MM.1S (cell line): ENCODE measurements around the gene SH3D19.

Experiments
- DNase-seq: peaks from one replicate; pipeline ENCODE4 v3.0.0-alpha.2; 2015
- H2AFZ ChIP-seq: fragments of 300-600 bp; sonication (generic); 2 replicates; pipeline ENCODE4 v1.6.0; 2016; ENCODE audit warnings: antibody characterized with exemption, low read length
- H3F3A ChIP-seq: fragments of 300-600 bp; sonication (generic); 2 replicates; pipeline ENCODE4 v1.6.1; 2016; ENCODE audit warnings: mild to moderate bottlenecking, antibody characterized with exemption, low read length, moderate library complexity, mixed read lengths; ENCODE audit not compliant: insufficient read depth
- H3K27ac ChIP-seq: fragments of 300-600 bp; sonication (generic); 2 replicates; pipeline ENCODE4 v1.5.1; 2016; ENCODE audit warnings: mild to moderate bottlenecking, low read length
- H3K27me3 ChIP-seq: fragments of 300-600 bp; sonication (generic); replicated peaks from 2 replicates; pipeline ENCODE4 v1.6.0; 2016; ENCODE audit warnings: low read length; ENCODE audit not compliant: insufficient read depth
- H3K36me3 ChIP-seq: fragments of 300-600 bp; sonication (generic); replicated peaks from 2 replicates; pipeline ENCODE4 v1.6.1; 2016; ENCODE audit warnings: mild to moderate bottlenecking, low read length, mixed read lengths; ENCODE audit not compliant: insufficient read depth
- H3K4me1 ChIP-seq: fragments of 300-600 bp; sonication (generic); 2 replicates; pipeline ENCODE4 v1.6.1; 2016; ENCODE audit warnings: low read length, mixed read lengths
- H3K4me2 ChIP-seq: fragments of 300-600 bp; sonication (generic); 2 replicates; pipeline ENCODE4 v1.6.0; 2016; ENCODE audit warnings: low read depth, low read length
- H3K4me3 ChIP-seq: fragments of 300-600 bp; sonication (generic); 2 replicates; pipeline ENCODE4 v1.5.1; 2016; ENCODE audit warnings: low read length, mixed read lengths
- H3K79me2 ChIP-seq: fragments of 300-600 bp; sonication (generic); 2 replicates; pipeline ENCODE4 v1.6.1; 2016; ENCODE audit warnings: mixed run types, low read length, mixed read lengths
- H3K9ac ChIP-seq: fragments of 300-600 bp; sonication (generic); 2 replicates; pipeline ENCODE4 v1.6.1; 2016; ENCODE audit warnings: low read length, mixed read lengths
- H3K9me2 ChIP-seq: fragments of 300-600 bp; sonication (generic); replicated peaks from 2 replicates; pipeline ENCODE4 v1.6.1; 2016; ENCODE audit warnings: mild to moderate bottlenecking, low read length, mixed read lengths; ENCODE audit not compliant: insufficient read depth
- H3K9me3 ChIP-seq: fragments of 300-600 bp; sonication (generic); replicated peaks from 2 replicates; pipeline ENCODE4 v1.6.1; 2016; ENCODE audit warnings: mild to moderate bottlenecking, low read length, mixed read lengths; ENCODE audit not compliant: insufficient read depth
- H4K20me1 ChIP-seq: fragments of 300-600 bp; sonication (generic); 2 replicates; pipeline ENCODE4 v1.6.1; 2016; ENCODE audit warnings: mild to moderate bottlenecking, low read length, moderate library complexity, mixed read lengths; ENCODE audit not compliant: insufficient read depth
- EZH2 ChIP-seq: fragments of 300-600 bp; sonication (generic); optimal IDR thresholded peaks from 2 replicates; pipeline ENCODE3; 2017; ENCODE audit warnings: low read depth, mild to moderate bottlenecking, antibody characterized with exemption, low read length, mixed read lengths
- EZH2phosphoT487 ChIP-seq: fragments of 300-600 bp; sonication (generic); IDR thresholded peaks from 2 replicates; pipeline ENCODE4 v1.6.1; 2018; ENCODE audit warnings: antibody characterized with exemption, low read length
- TF ChIP-seq, protein P1 (sequence below): fragments of 300-600 bp; sonication (generic); IDR thresholded peaks from 2 replicates; pipeline ENCODE4 v1.5.1; 2016; ENCODE audit warnings: antibody characterized with exemption, low read length, mixed read lengths

Gene SH3D19

DNA sequence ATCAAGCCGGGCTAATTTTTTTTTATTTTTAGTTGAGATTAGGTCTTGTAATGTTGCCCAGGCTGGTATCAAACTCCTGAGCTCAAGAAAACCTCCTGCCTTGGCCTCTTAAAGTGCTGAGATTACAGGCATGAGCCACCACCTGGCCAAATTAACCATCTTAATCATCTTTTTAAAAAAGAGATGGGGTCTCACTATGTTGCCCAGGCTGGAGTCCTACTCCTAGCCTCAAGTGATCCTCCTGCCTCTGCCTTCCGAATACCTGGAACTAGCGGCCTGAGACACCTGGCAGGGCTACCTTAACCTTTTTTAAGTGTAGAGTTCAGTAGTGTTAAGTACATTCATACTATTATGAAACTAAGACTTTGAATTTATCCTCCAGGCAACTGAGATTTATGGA is 227.6 kb downstream of the SH3D19 start:
- no peak overlapping the region for H3K4me2 ChIP-seq
- H3K79me2 ChIP-seq = peaks cover 34% of the 10 kb centered on the region
- H3K27ac ChIP-seq = no peak overlapping the region
- no peaks in the 10 kb centered on the region for H3K9me3 ChIP-seq
- no peak overlapping the region for H3K4me3 ChIP-seq
- peaks cover 19% of the 10 kb centered on the region; the same call in 1 of the 2 replicates for H4K20me1 ChIP-seq
- 0 out of 2 replicates have a peak, but pooled peaks cover 8% of the 10 kb centered on the region for H3F3A ChIP-seq
- no peaks in the 10 kb centered on the region for H3K27me3 ChIP-seq
- no peak overlapping the region for H2AFZ ChIP-seq
- no peak for DNase-seq
- TF ChIP-seq EZH2 = no peak
- TF ChIP-seq, protein P1, sequence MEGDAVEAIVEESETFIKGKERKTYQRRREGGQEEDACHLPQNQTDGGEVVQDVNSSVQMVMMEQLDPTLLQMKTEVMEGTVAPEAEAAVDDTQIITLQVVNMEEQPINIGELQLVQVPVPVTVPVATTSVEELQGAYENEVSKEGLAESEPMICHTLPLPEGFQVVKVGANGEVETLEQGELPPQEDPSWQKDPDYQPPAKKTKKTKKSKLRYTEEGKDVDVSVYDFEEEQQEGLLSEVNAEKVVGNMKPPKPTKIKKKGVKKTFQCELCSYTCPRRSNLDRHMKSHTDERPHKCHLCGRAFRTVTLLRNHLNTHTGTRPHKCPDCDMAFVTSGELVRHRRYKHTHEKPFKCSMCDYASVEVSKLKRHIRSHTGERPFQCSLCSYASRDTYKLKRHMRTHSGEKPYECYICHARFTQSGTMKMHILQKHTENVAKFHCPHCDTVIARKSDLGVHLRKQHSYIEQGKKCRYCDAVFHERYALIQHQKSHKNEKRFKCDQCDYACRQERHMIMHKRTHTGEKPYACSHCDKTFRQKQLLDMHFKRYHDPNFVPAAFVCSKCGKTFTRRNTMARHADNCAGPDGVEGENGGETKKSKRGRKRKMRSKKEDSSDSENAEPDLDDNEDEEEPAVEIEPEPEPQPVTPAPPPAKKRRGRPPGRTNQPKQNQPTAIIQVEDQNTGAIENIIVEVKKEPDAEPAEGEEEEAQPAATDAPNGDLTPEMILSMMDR = no peak
- no peak for TF ChIP-seq EZH2phosphoT487
- no peak overlapping the region for H3K9ac ChIP-seq
- H3K4me1 ChIP-seq = peaks cover 6% of the 10 kb centered on the region; the same call in 1 of the 2 replicates
- no peaks in the 10 kb centered on the region for H3K9me2 ChIP-seq
- peaks cover 8% of the 10 kb centered on the region; the same call in 1 of the 2 replicates for H3K36me3 ChIP-seq

GRCh38 chr4:151095142-151095541 is 230.3 kb downstream of the SH3D19 start:
- Histone ChIP-seq H3K4me2 (no peak overlapping the region), H3K27me3 (no peaks in the 10 kb centered on the region), H3K27ac (no peak overlapping the region), H3K36me3 (no peaks in the 10 kb centered on the region; the same call in 1 of the 2 replicates), H2AFZ (no peak overlapping the region), H3K4me3 (no peak overlapping the region), H3F3A (no peaks in the 10 kb centered on the region), H4K20me1 (no peaks in the 10 kb centered on the region), H3K9me2 (no peaks in the 10 kb centered on the region), H3K79me2 (peaks cover 8% of the 10 kb centered on the region), H3K4me1 (peaks cover 4% of the 10 kb centered on the region; the same call in 1 of the 2 replicates), H3K9me3 (no peaks in the 10 kb centered on the region), H3K9ac (no peak overlapping the region)
- TF ChIP-seq EZH2 (no peak), EZH2phosphoT487 (no peak)
- TF ChIP-seq, protein P1 = no peak
- DNase-seq = no peak

DNA sequence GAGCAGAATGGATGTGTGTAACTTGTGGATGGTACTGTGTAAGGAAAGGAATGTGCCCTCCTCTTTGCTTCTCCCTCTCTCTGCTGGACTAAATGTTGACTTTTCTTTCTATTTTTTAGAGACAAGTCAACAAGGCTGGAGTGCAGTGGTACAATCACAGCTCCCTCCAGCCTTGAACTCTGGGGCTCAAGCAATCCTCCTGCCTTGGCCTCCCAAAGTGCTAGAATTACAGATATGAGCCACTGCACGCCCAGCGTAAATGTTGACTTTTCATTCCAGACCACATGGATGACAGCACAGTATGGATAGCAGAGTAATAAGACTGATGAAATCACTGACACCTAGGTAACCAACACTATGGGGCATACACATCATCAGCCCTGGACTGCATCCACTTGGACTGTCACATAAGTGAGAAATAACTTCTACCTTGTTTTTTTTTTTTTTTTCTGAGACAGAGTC is 231.1 kb downstream of the SH3D19 start:
- H4K20me1 ChIP-seq = no peaks in the 10 kb centered on the region

More for the DNA sequence above, 231.1 kb downstream of the SH3D19 start:
- Histone ChIP-seq H3K9ac (no peak overlapping the region), H3K27me3 (no peaks in the 10 kb centered on the region), H3K9me3 (no peaks in the 10 kb centered on the region), H3F3A (no peaks in the 10 kb centered on the region), H3K9me2 (no peaks in the 10 kb centered on the region), H3K4me3 (no peak overlapping the region), H3K27ac (no peak overlapping the region), H3K4me2 (no peak overlapping the region), H3K36me3 (no peaks in the 10 kb centered on the region), H2AFZ (no peak overlapping the region), H3K4me1 (peaks cover 4% of the 10 kb centered on the region; the same call in 1 of the 2 replicates), H3K79me2 (no peaks in the 10 kb centered on the region)
- TF ChIP-seq, protein P1 = no peak
- no peak for TF ChIP-seq EZH2
- TF ChIP-seq EZH2phosphoT487 = no peak
- no peak for DNase-seq
